HG03175 (cell line): ENCODE measurements around the gene CCDC71.

ENCODE experiments used
- ATAC-seq: cut with Tn5 transposase; IDR thresholded peaks from one replicate; pipeline ENCODE4 v1.9.1; 2021; ENCODE audit warnings: mild to moderate bottlenecking, moderate library complexity; ENCODE audit not compliant: unreplicated experiment

Gene CCDC71

GRCh38 chr3:49165771-49166751 lies at the start of gene CCDC71:
Gene CCDC71, minus strand, starts transcription at chr3:49166331. Its CDS starts 2,123 bp downstream, at chr3:49164208.
- peak; percentile 69 for ATAC-seq

- ATAC-seq, result no peak
Observed at GRCh38 chr3:49213998-49214397, 47.9 kb upstream of the CCDC71 start.

- no peak for ATAC-seq
Observed at GRCh38 chr3:49213541-49213943, 47.4 kb upstream of the CCDC71 start.

GRCh38 chr3:49199900-49200281 lies 33.8 kb upstream of the CCDC71 start:
- ATAC-seq, result no peak

- ATAC-seq, result no peak
Observed at GRCh38 chr3:49199239-49199899, 33.2 kb upstream of the CCDC71 start.

- ATAC-seq, result no peak
Observed at GRCh38 chr3:49198611-49199230, 32.6 kb upstream of the CCDC71 start.

GRCh38 chr3:49198161-49198560 lies 32.0 kb upstream of the CCDC71 start:
- no peak for ATAC-seq

GRCh38 chr3:49191741-49192140 lies 25.6 kb upstream of the CCDC71 start:
- no peak for ATAC-seq

GRCh38 chr3:49183873-49184272 lies 17.7 kb upstream of the CCDC71 start:
- no peak for ATAC-seq

GRCh38 chr3:49182682-49183081 lies 16.6 kb upstream of the CCDC71 start:
- ATAC-seq, result no peak

GRCh38 chr3:49181351-49181750 lies 15.2 kb upstream of the CCDC71 start:
- no peak for ATAC-seq

- ATAC-seq, result no peak
Observed at GRCh38 chr3:49180116-49180515, 14.0 kb upstream of the CCDC71 start.

GRCh38 chr3:49177073-49177472 lies 10.9 kb upstream of the CCDC71 start:
- ATAC-seq, result no peak

GRCh38 chr3:49175530-49175929 lies 9.4 kb upstream of the CCDC71 start:
- no peak for ATAC-seq

GRCh38 chr3:49174397-49174985 lies 8.4 kb upstream of the CCDC71 start:
- no peak for ATAC-seq

- no peak for ATAC-seq
Observed at GRCh38 chr3:49173792-49174170, 7.7 kb upstream of the CCDC71 start.

- ATAC-seq, result no peak
Observed at GRCh38 chr3:49173116-49173791, 7.1 kb upstream of the CCDC71 start.

GRCh38 chr3:49172551-49173041 lies 6.5 kb upstream of the CCDC71 start:
- no peak for ATAC-seq

- no peak for ATAC-seq
Observed at GRCh38 chr3:49171775-49172500, 5.8 kb upstream of the CCDC71 start.
